HUDEP-2 (cell line): ENCODE measurements around the gene BCAM.
"Not testable (repeated sequence)": the region's sequence is repeated elsewhere in the genome, so short reads cannot be mapped to it uniquely, and the experiment has no call there.

Source experiments
- DNase-seq, 76 experiments: peaks; one replicate each; lab custom pipeline; 2025; ENCODE audit not compliant: unreplicated experiment in 76 of 76; lab: John Stamatoyannopoulos, UW

BCAM gene

DNA sequence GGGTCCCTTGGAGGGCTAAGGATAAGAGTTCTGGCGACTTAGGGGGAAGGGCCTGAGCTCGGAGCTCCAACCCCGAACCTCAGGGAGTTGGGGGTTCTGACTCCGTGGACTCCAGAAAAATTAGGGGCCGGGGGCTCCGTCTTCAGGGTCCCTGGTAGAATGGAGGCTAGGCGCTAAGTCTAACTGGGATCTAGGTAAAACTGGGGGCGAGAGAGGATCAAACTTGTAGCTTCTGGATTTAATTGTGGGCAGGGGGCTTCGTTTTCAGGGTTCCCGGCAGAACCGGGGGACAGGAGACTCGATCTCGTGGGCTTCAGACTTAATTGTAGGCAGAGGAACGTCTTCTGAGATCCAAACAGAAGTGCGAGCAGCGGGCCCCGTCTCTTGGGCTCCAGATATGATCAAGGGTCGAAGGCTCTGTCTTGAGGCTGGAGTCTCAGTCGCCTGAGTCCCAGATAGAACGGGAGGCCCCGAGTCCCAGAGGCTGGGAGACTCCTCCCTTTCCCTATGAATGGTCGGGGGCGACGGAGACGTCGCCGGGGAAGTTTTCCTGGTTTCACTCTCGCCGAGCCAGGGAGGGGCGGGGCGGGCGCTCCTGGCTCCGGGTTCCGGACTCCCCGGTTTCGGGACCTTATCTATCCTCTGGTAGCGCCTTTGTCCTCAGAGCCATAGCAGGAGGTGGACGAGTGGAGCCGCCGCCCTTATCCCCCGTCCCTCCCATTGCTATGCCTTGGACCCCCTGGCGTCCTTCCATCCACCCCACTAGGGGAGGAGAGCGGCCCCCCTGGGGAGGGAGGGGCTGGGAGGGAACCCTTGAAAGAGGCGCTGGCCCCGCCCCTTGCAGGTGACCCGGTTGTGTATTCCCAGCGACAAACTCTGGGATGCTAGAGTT, 38.5 kb downstream of the BCAM start:
- DNase-seq = peak in 1 of 76 experiments; percentile 12

GRCh38 chr19:44848036-44848811, 39.3 kb downstream of the BCAM start:
- no peak for DNase-seq

DNA sequence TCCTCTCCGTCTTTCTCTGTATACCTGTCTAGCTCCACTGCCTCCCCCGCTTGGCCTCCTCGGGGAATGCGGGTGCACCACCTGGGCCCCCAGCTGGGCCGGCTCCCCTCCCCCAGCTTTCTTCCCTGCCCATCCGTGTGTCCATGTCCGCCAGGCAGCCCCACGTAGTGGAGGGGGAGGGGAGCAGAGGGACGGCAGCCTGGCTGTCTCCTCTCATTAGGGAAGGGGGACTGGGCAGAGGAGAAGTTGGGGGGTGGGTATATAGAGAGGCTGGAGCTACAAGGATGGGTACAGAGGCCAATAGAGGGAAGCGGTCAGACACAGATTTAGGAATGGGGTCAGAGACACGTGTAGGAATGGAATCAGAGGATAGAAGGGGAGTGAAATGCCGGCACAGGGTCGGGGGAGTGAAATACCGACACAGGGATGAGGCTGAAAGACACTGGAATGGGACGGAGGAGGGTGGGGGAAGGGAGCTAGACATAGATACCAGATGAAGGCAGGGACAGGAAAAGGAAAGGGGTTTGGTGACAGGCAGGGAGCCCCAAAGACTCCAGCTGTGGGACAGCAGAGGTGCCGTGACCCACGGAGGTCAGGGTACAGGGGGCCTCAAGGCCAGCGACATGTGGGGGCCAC, 40.0 kb downstream of the BCAM start:
- no peak for DNase-seq

GRCh38 chr19:44850641-44851109, 41.8 kb downstream of the BCAM start:
- no peak for DNase-seq

- DNase-seq = no peak
Measured at GRCh38 chr19:44851427-44851826, 42.5 kb downstream of the BCAM start.

DNA sequence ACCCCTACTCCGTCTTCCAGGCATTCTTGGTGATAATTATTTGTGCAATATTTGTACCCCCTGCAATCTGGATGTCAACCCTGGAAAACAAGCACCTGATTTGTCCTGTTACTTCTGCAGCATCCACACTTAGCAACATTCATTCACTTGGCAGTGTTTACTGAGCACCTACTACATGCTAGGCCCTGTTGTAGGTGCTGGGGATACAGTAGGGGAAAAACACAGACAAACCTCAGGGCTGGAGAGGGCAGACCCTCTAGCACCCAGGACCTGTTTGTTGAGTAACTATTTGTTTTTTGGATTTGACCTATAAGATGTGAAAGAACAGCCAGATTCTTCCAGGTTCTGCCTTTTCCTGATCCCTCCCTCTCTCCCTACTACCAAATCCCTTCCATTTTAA, 46.7 kb downstream of the BCAM start:
- no peak for DNase-seq

GRCh38 chr19:44856421-44857083, 47.6 kb downstream of the BCAM start:
- no peak for DNase-seq

DNA sequence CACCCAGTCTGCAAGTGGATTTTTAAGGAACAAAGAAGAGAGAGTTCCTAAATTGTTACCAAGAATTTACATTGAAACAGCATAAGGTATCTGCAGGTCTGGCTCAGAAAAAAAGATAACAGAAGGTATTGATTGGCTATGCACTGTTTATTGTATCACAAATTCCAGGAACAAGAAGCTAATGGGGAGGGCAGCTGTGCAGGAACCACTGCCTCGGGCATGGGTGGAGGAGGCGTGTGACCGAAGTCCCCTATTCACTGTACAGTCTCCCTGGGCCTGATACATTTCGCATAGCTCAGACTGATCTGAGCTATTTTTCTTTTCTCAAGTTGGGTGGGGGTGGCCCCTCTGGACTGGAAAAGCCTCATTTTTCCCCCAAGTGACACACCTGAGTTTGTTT, 48.9 kb downstream of the BCAM start:
- peak in 1 of 76 experiments; percentile 14 for DNase-seq

DNA sequence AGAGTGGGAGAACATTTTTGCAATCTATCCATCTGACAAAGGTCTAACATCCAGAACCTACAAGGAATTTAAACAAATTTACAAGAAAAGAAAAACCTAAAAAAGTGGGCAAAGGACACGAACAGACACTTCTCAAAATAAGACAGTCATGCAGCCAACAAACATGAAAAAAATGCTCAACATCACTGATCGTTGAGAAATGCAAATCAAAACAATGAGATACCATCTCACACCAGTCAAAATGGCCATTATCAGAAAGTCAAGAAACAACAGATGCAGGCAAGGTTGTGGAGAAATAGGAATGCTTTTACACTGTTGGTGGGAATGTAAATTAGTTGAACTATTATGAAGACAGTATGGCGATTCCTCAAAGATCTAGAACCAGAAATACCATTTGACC, 52.7 kb downstream of the BCAM start:
- DNase-seq = not testable (repeated sequence)

GRCh38 chr19:44863990-44864389, 55.1 kb downstream of the BCAM start:
- no peak for DNase-seq

GRCh38 chr19:44865196-44865767, 56.4 kb downstream of the BCAM start:
- no peak for DNase-seq

DNA sequence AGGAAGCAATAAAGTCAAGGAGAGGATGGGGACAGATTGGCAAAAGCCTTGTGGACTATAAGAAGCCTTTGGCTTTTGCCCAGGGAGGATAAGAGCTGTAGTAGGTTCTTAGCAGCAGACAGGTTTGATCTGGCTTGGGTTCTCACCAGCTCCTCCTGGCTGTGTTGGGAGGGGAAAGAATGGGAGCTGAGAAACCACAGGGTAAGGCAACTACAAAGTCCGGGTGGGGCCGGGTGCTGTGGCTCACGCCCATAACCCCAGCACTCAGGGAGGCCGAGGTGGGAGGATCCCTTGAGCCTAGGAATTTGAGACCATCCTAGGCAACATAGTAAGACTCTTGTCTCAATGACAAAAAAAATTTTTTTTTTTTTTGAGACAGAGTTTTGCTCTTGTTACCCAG, 57.8 kb downstream of the BCAM start:
- peak in 23 of 76 experiments; percentile 9 to 40 (median 25) for DNase-seq

- DNase-seq = no peak
Measured at GRCh38 chr19:44867578-44867977, 58.7 kb downstream of the BCAM start.

GRCh38 chr19:44869733-44870470, 61.0 kb downstream of the BCAM start:
- no peak for DNase-seq
